Karpas-422 (cell line): ENCODE data around the gene LIN37. TPM values are rescaled to one million over a fixed set of nuclear protein-coding genes. Genes with fewer than 3 reads are reported as not detected.

Experiments
- DNase-seq: peaks from one replicate; pipeline ENCODE4 v3.0.0-alpha.2; 2015
- H2AFZ ChIP-seq: fragments of 200-600 bp; sonication (generic); 2 replicates; pipeline ENCODE4 v1.6.1; 2014; ENCODE audit warnings: antibody characterized with exemption, low read length, mixed read lengths
- H3K27ac ChIP-seq: fragments of 200-600 bp; sonication (generic); 2 replicates; pipeline ENCODE4 v1.5.1; 2014; ENCODE audit warnings: mild to moderate bottlenecking, low read length, moderate library complexity
- H3K27me3 ChIP-seq: fragments of 200-600 bp; sonication (generic); 2 replicates; pipeline ENCODE4 v1.6.1; 2014; ENCODE audit warnings: low read length, mixed read lengths
- H3K36me3 ChIP-seq: fragments of 200-600 bp; sonication (generic); 2 replicates; pipeline ENCODE4 v1.6.1; 2014; ENCODE audit warnings: low read length, mixed read lengths; ENCODE audit not compliant: insufficient read depth
- H3K4me1 ChIP-seq: fragments of 200-600 bp; sonication (generic); 2 replicates; pipeline ENCODE4 v1.6.1; 2014; ENCODE audit warnings: mild to moderate bottlenecking, low read length, mixed read lengths
- H3K4me2 ChIP-seq: fragments of 200-600 bp; sonication (generic); 2 replicates; pipeline ENCODE4 v1.6.1; 2014; ENCODE audit warnings: low read length, low read depth, mild to moderate bottlenecking; ENCODE audit not compliant: poor library complexity, severe bottlenecking
- H3K4me3 ChIP-seq: fragments of 200-600 bp; sonication (generic); 2 replicates; pipeline ENCODE4 v1.5.1; 2014; ENCODE audit warnings: mild to moderate bottlenecking, antibody characterized with exemption, low read length, mixed read lengths
- H3K79me2 ChIP-seq: fragments of 200-600 bp; sonication (generic); 2 replicates; pipeline ENCODE4 v1.6.1; 2014; ENCODE audit warnings: mild to moderate bottlenecking, low read length, mixed read lengths
- H3K9ac ChIP-seq: fragments of 200-600 bp; sonication (generic); 2 replicates; pipeline ENCODE4 v1.6.0; 2014; ENCODE audit warnings: low read length
- H3K9me2 ChIP-seq: fragments of 200-600 bp; sonication (generic), shearing (Covaris generic); replicated peaks from 2 replicates; pipeline ENCODE4 v1.6.0; 2014; ENCODE audit warnings: mild to moderate bottlenecking, low read length, moderate library complexity; ENCODE audit not compliant: insufficient read depth
- H3K9me3 ChIP-seq: fragments of 300-700, 200-600 bp; sonication (generic); 2 replicates; pipeline ENCODE4 v1.6.1; 2014; ENCODE audit warnings: low read length, mixed read lengths
- H4K20me1 ChIP-seq: fragments of 200-600 bp; sonication (generic); 2 replicates; pipeline ENCODE4 v1.6.1; 2014; ENCODE audit warnings: mild to moderate bottlenecking, antibody characterized with exemption, low read length, low read depth; ENCODE audit not compliant: insufficient read depth
- total RNA-seq: library from RNA; depleted of rRNA; stranded (reverse); fragments of >200 nt; shearing (Covaris generic); gene quantifications from 2 replicates; pipeline ENCODE4 v1.2.3, GENCODE V29; 2014; ENCODE audit warnings: low replicate concordance

LIN37 gene
- total RNA-seq, 1 experiment from 2014 or later: 12.4 TPM

GRCh38 chr19:35783469-35784434 lies 35.4 kb downstream of the LIN37 start:
- no peaks in the 10 kb centered on the region for H3K9me2 ChIP-seq
- no peaks in the 10 kb centered on the region for H3K36me3 ChIP-seq
- H4K20me1 ChIP-seq: no peaks in the 10 kb centered on the region
- no peak overlapping the region for H3K9ac ChIP-seq
- no peak for DNase-seq
- no peak overlapping the region for H3K4me3 ChIP-seq
- no peak overlapping the region for H3K4me2 ChIP-seq
- H3K27ac ChIP-seq: no peak overlapping the region
- H2AFZ ChIP-seq: no peak overlapping the region
- H3K79me2 ChIP-seq: no peaks in the 10 kb centered on the region
- no peaks in the 10 kb centered on the region for H3K9me3 ChIP-seq
- no peaks in the 10 kb centered on the region for H3K4me1 ChIP-seq
- H3K27me3 ChIP-seq: no peaks in the 10 kb centered on the region

- Histone ChIP-seq H4K20me1 (no peaks in the 10 kb centered on the region), H3K79me2 (no peaks in the 10 kb centered on the region), H2AFZ (no peak overlapping the region), H3K4me3 (no peak overlapping the region), H3K9ac (no peak overlapping the region), H3K27ac (no peak overlapping the region), H3K36me3 (no peaks in the 10 kb centered on the region), H3K4me2 (no peak overlapping the region), H3K9me3 (no peaks in the 10 kb centered on the region), H3K9me2 (no peaks in the 10 kb centered on the region), H3K4me1 (no peaks in the 10 kb centered on the region), H3K27me3 (no peaks in the 10 kb centered on the region)
- no peak for DNase-seq
Measured at GRCh38 chr19:35784503-35785338, 36.3 kb downstream of the LIN37 start.

- no peak for DNase-seq
- Histone ChIP-seq H3K9ac (no peak overlapping the region), H4K20me1 (no peaks in the 10 kb centered on the region), H3K27me3 (no peaks in the 10 kb centered on the region), H3K27ac (no peak overlapping the region), H3K9me3 (no peaks in the 10 kb centered on the region), H3K4me1 (no peaks in the 10 kb centered on the region), H2AFZ (no peak overlapping the region), H3K4me2 (no peak overlapping the region), H3K4me3 (no peak overlapping the region), H3K36me3 (no peaks in the 10 kb centered on the region), H3K9me2 (no peaks in the 10 kb centered on the region), H3K79me2 (no peaks in the 10 kb centered on the region)
Measured at GRCh38 chr19:35785339-35785627, 36.9 kb downstream of the LIN37 start.

GRCh38 chr19:35786299-35787160 lies 38.2 kb downstream of the LIN37 start:
- no peak for DNase-seq
- H3K79me2 ChIP-seq: no peaks in the 10 kb centered on the region
- no peaks in the 10 kb centered on the region for H3K27me3 ChIP-seq
- H3K4me1 ChIP-seq: no peaks in the 10 kb centered on the region
- H3K36me3 ChIP-seq: no peaks in the 10 kb centered on the region
- no peak overlapping the region for H2AFZ ChIP-seq
- H3K9ac ChIP-seq: no peak overlapping the region
- no peak overlapping the region for H3K27ac ChIP-seq
- no peak overlapping the region for H3K4me2 ChIP-seq
- no peaks in the 10 kb centered on the region for H3K9me3 ChIP-seq
- no peak overlapping the region for H3K4me3 ChIP-seq
- no peaks in the 10 kb centered on the region for H4K20me1 ChIP-seq
- no peaks in the 10 kb centered on the region for H3K9me2 ChIP-seq

GRCh38 chr19:35787227-35787799 lies 38.9 kb downstream of the LIN37 start:
- Histone ChIP-seq H4K20me1 (no peaks in the 10 kb centered on the region), H3K9ac (no peak overlapping the region), H3K4me3 (no peak overlapping the region), H3K27me3 (no peaks in the 10 kb centered on the region), H3K27ac (no peak overlapping the region), H3K36me3 (no peaks in the 10 kb centered on the region), H3K79me2 (no peaks in the 10 kb centered on the region), H3K9me2 (no peaks in the 10 kb centered on the region), H2AFZ (no peak overlapping the region), H3K4me1 (no peaks in the 10 kb centered on the region), H3K4me2 (no peak overlapping the region), H3K9me3 (no peaks in the 10 kb centered on the region)
- DNase-seq: no peak

DNA sequence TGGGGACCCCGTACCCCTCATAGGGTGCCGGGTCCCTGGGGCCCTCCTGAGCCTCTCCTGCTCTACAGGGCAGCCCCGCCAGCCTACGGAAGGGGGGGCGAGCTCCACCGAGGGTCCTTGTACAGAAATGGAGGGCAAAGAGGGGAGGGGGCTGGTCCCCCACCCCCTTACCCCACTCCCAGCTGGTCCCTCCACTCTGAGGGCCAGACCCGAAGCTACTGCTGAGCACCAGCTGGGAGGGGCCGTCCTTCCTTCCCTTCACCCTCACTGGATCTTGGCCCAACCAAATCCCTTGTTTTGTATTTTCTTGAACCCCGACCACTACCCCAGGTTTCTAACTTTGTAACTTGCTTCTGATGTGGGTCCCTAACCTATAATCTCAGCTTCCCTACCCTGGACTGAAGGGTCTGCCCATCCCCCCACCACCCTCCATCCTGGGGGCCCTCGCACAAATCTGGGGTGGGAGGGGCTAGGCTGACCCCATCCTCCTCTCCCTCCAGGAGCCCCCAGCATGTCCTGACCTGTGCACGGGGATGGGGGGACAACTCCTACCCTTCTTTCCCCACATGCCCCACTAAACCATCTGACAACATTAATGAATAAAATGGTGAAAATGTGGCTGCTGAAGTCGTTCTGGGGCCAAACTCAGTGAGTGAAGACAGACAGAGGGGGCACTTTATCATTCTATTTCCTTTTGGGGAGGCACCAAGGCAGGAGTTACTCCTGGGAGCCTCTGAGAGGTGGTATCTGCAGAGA lies 40.0 kb downstream of the LIN37 start:
- Histone ChIP-seq H3K9ac (no peak overlapping the region), H3K27me3 (no peaks in the 10 kb centered on the region), H3K79me2 (no peaks in the 10 kb centered on the region), H3K36me3 (no peaks in the 10 kb centered on the region), H3K9me2 (no peaks in the 10 kb centered on the region), H3K4me1 (no peaks in the 10 kb centered on the region), H4K20me1 (no peaks in the 10 kb centered on the region), H3K4me2 (no peak overlapping the region), H2AFZ (no peak overlapping the region), H3K9me3 (no peaks in the 10 kb centered on the region), H3K4me3 (no peak overlapping the region), H3K27ac (no peak overlapping the region)
- DNase-seq: no peak

- Histone ChIP-seq H3K79me2 (no peaks in the 10 kb centered on the region), H3K36me3 (no peaks in the 10 kb centered on the region), H3K4me3 (no peak overlapping the region), H2AFZ (no peak overlapping the region), H3K4me2 (no peak overlapping the region), H3K9me2 (no peaks in the 10 kb centered on the region), H3K4me1 (no peaks in the 10 kb centered on the region), H4K20me1 (no peaks in the 10 kb centered on the region), H3K27ac (no peak overlapping the region), H3K9ac (no peak overlapping the region), H3K27me3 (no peaks in the 10 kb centered on the region), H3K9me3 (no peaks in the 10 kb centered on the region)
- no peak for DNase-seq
Measured at GRCh38 chr19:35789195-35789977, 41.0 kb downstream of the LIN37 start.
